Measurements from ENCODE around the gene ZNF267.
"Not testable (repeated sequence)": the region's sequence is repeated elsewhere in the genome, so short reads cannot be mapped to it uniquely, and the experiment has no call there.

Gene ZNF267

DNA sequence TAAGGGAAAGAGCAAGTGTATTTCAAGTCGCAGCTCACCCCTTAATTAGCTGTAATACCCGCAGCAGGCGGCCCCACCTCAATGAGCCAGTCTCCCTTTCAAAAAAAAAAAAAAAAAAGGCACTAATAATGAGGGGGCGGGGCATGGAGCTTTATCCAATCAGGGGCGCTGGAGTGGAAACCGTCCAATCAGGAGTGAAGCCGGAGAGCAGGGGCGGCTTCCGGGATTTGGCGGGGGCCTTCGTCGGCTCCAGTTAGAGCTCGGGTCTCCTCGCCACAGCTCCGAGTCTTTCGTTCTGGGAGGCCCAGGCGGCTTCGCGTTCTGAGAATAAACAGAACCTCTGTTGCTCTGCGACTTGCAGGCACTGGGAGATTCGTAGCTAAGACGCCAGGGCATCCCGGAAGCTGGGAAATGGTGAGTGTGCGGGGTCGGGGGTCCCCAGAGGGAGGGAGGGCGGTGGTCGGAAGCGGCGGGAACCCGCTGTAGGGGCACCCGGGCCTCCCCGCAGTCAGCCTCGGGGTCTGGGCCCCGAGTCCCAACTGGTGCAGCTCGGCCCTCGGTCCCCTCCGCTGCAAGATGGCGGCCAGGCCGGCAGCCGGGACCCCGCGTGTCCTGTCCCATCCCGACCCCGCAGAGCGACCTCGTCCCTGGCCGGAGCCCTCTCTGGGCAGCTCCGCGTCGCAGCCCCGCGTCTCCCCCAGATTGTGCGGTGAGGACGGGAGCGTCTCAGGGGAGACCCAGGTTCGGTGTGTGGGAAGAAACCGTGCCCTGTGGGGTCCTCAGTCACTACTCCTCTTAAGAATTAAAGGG lies at the start of gene ZNF267:
Gene ZNF267 (plus strand): TSS at position 252 of the 810 bp plus-strand sequence. CDS start 160 bp downstream, at position 412.
- peak; percentile 95 for DNase-seq (ENCODE audit: low spot score)

DNA sequence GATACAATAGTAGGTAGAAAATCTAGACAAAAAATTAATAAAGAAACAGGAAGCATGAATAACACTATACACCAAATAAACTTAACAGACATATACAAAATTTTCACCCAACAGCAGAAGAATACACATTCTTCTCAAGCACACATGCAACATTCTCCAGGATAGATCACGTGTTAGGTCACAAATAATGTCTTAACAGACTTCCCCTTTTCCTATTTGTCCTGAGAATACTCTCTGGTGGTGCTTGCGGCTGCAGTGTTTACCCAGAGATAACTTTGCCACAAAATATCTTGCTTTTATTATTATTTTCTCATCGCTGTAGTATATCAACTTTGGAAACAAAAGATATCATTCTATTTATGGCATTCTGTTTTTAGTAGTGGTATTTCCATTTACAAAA lies 40.6 kb upstream of the ZNF267 start:
- DNase-seq (ENCODE audit: low spot score), result no peak

DNA sequence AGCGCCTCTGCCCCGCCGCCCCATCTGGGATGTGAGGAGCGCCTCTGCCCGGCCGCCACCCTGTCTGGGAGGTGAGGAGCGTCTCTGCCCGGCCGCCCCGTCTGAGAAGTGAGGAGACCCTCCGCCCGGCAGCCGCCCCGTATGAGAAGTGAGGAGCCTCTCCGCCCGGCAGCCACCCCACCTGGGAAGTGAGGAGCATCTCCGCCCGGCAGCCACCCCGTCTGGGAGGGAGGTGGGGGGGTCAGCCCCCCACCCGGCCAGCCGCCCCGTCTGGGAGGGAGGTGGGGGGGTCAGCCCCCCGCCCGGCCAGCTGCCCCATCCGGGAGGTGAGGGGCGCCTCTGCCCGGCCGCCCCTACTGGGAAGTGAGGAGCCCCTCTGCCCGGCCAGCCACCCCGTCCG lies 37.2 kb upstream of the ZNF267 start:
- DNase-seq (ENCODE audit: low spot score), result not testable (repeated sequence)

DNA sequence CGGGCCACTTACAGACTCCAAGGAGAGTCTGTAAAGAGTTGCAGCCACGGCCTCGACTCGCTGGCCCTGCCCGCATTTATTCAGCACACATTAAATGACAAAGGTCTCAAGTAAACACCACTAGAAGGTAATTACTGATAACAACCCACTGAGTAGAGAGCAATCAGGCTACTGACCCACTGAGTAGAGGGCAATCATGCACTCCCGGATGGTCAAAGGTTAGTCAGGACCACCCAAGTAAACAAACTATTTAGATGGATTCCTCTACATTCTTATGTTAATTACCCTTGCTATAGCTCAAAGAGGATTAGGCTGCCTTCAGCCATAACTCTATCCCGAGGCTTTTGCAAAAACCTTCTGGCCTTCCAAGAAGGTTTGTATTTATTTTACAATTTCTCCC lies 30.7 kb upstream of the ZNF267 start:
- no peak for DNase-seq (ENCODE audit: low spot score)

- not testable (repeated sequence) for DNase-seq (ENCODE audit: low spot score)
These were observed 25.0 kb upstream of the ZNF267 start for GRCh38 chr16:31848572-31848971.

GRCh38 chr16:31853291-31853690 lies 20.3 kb upstream of the ZNF267 start:
- no peak for DNase-seq (ENCODE audit: low spot score)

DNA sequence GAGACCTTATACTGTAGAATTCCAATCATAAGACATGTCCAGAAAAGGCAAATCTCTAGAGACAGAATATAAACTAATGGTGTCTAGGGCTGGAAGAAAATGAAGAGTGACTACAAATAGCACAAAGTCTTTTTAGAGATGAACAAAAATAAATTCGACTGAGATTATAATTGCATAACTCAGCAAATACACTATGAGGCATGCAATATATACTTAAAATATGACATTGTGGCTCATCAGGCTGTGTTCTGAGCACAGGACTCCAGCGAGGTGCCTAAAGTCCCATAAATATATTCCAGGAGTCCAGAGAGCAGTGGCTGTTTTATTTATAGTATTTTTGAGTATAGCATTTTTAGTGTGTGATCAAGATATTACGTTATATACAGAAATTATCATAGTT lies 13.1 kb upstream of the ZNF267 start:
- no peak for DNase-seq (ENCODE audit: low spot score)

DNA sequence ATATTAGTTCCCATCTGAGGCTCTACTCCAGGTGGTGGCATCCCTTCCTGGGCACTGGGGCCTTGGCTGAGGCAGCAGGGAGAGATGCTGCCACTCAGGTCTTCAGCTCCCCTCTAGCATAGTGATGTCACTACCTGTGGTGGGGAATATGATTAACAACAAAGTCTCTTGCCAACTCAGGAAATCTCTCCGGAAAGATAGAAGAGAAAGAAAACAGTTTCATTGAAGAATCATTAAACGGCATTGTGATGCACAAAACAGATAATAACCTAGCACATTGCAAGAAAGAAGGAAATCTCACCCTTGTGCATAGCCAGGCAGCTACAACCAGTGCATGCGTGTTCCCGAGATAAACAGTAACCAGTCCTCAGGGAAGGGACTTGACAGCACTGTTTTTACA lies 12.2 kb upstream of the ZNF267 start:
- no peak for DNase-seq (ENCODE audit: low spot score)

- DNase-seq (ENCODE audit: low spot score), result no peak
These were observed 10.8 kb upstream of the ZNF267 start for GRCh38 chr16:31862761-31863160.

DNA sequence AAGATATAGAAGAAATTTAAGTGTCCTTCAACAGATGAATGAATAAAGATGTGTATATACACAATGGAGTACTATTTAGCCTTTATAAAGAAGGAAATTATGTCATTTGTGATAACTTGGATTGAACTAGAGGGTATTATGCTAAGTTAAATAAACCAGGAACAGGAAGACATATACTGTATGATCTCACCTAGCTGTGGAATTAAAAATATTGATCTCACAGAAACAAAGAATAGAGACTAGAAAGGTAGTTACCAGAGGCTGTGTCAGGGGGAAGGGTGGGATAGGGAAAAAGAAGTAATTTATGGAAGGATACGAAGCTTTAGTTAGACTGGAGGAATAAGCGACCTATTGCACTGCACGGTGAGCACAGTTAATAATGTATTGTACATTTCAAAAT lies 5.4 kb upstream of the ZNF267 start:
- no peak for DNase-seq (ENCODE audit: low spot score)

- peak; percentile 65 for DNase-seq (ENCODE audit: low spot score)
These were observed 4.9 kb upstream of the ZNF267 start for GRCh38 chr16:31868691-31869167.

GRCh38 chr16:31869511-31870201 lies 4.0 kb upstream of the ZNF267 start:
- DNase-seq (ENCODE audit: low spot score), result no peak

DNA sequence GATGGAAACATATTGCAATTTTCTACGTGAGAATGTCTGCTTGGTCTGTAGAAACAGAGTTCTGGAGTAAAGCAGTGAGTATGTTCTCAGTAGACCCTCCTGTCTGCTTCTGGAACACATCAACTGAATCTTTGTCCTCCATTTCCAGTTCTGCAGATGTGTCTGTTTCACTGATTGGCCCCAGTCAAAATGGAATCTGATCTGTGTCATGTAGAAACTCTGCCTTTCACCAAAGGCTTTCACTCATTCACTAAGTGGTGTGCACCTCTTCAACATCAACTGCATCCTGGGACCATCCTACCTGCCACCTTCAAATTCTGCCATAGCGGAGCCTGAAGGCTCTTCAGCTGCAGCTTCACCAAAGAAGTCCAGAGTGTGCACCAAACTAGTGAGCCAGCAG lies 2.8 kb upstream of the ZNF267 start:
- no peak for DNase-seq (ENCODE audit: low spot score)

DNA sequence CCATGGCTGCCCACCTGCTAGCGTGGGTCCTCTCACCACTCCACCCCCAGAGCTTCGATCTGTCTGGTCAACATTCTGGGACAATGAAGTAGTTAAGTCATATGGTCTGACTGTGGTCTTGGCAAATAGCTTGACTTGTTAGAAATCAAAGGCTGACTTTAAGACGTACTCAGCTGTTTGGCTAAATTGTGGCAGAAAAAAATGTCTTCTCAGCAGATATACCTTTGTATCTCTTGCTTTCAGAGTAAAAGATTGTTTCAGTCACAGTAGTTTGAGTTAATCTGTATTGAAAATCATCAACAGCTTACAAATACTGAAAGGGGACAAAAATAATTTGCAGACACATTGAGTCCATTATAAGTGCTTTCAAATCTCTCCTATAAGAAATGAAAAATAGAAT lies 2.1 kb upstream of the ZNF267 start:
- DNase-seq (ENCODE audit: low spot score), result no peak

DNA sequence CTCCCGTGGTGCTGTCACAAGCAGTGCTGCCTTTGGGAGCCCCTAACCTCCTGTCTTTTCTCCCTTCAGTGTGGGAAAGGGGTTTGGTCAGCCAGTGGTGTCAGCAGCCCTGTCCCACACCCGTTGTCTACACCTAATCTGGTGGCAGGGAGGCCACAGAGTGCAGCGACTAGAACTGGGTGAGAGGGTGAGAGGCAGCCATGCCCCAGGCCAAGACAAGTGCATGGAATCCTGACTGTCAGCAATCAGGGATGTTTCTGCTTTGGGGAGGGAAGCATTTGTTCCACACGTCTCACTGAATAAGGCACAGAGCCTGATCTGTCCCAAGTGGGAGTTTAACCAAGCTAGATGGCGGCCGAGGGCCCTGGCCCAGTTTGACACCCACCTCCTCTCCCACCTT lies 1.4 kb upstream of the ZNF267 start:
- DNase-seq (ENCODE audit: low spot score), result no peak

DNA sequence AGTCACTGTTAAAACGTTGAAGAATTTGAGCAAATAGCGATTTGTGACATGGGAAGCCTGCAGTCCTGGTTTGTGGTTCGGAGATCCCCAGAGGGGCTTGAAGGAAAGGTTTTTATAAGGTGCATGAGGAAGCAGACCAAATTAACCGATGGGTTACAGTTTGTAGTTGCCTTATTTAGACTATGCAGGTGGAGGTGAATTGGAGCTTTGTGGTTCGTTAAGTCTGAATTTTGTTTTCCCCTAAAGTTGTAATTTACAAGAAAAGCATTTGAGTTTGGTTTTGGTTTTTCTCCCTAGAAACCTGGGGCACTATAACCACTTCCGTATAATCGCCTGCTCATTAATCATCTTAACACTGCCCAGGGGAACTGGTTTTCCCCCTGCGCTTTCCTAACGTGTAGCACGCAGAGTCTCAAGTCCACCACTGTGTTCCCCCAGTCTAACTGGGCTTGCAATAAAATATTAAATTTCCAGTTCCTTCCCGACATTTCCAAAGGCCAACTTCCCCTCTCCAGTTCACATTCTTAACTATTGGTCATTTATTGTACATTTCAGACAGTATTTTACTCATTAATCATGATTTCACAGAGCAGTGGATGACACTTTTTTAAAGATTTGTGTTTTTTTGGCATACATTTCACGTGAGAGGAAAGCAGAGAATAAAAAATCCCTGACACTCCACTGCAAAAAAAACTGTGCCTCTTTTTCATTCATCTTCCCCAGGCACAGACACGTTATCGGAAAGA lies 932 bp downstream of the ZNF267 start:
- no peak for DNase-seq (ENCODE audit: low spot score)

DNA sequence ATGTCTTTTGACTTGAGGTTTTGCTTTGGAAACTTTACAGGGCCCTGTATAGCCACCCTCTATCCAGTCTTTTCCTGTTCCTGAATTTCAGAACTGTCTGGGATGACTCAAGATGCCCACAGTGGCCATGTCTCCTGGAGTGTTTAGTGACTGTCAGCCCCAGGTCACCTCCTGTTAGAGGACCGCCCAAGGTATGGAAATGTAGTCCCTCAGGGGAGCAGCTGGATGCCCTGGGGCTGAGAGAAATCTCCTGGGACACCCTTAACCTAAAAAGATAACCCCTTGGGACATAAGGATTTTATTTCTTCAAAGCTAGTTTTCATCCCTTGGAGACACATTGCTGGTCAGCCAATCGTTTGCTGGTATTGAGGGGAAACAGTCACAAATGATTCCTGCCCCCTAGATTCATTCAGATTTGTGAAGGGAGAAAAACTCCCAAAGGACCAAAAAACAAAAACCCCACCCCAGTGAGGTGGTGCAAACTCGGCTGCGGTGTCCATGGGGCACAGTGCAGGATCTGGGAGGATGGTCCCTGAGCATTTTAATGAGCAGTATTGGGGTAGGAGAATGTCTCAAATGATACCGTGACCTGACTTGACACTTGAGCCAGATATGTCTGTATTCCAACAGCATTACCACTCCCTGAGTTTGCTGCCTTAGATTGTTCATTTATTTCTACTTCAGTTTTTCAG lies 1.7 kb downstream of the ZNF267 start:
- no peak for DNase-seq (ENCODE audit: low spot score)

DNA sequence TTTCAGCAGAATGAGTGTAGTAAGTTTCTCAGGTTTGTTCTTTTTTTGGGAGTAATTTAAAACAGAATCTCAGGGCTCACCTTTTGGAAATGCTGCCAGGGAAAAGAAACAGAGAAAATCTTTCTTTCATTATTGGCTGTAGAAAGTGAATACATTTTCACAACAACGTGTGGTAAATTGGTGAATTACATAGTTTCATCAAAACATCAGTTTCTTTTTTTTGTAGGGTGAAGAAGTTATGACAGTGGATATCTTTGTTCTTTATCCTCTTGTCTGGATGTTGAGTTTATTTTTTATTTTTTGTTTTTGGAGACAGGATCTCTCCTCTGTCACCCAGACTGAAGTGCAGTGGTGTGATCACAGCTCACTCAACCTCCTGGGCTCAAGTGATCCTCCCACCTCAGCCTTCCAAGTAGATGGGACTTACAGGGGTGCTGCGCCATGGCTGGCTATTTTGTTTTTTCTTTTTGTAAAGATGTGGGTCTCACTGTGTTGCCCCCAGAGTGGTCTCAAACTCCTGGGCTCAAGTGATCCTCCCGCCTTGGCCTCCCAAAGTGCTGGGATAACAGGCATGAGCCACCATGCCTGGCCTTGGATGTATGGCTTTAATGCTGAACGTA lies 2.4 kb downstream of the ZNF267 start:
- no peak for DNase-seq (ENCODE audit: low spot score)

- no peak for DNase-seq (ENCODE audit: low spot score)
These were observed 3.6 kb downstream of the ZNF267 start for GRCh38 chr16:31876951-31877828.

- no peak for DNase-seq (ENCODE audit: low spot score)
These were observed 4.5 kb downstream of the ZNF267 start for GRCh38 chr16:31877876-31878642.

Measured in iPS-NIHi11 (cell line).